ENCODE measurements around the gene CEP85. TPM values are rescaled to one million over a fixed set of nuclear protein-coding genes. Genes with fewer than 3 reads are reported as not detected.

Gene CEP85
- total RNA-seq, 2 experiments from 2014 or later, result 47.1 to 55.2 TPM

DNA sequence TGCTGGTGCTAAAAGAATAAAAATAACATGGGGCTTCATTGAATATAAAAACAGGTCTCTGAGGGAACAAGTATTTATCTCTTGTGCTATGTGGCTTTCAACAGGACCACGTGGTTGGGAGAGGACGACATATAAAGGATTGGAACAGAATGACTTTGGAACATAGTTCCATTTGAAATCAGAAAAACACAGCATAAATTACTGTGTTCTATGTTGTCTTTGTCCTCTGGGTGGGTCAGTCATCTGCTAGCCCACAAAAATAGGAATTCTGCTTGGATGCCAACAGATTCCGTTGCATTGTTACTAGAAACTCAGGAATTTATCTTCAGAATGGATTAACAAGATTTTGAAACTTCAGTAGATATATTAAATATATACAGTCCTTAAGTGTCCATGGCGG is 5.9 kb downstream of the CEP85 start:
- peaks cover 76% of the 10 kb centered on the region for H3K79me2 ChIP-seq (ENCODE audit: insufficient read depth, low read depth, low read length)
- CTCF ChIA-PET (ENCODE audit: unreplicated experiment), result no interaction called here

DNA sequence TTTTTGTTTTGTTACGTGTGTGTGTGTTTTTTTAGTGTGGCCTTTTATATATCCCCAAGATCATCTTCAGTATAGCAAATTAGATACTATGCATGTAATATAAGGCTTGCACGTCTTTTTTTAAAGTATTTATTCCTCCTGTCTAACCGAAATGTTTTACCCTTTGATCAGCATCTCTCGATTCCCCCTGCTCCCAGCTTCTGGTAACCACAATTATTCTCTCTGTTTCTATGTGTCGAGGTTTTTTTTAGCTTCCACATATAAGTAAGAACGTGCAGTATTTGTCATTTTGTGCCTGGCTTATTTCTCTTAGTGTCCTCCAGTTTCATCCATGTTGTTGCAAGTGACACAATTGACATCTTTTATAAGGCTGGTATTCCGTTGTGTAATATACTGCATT is 18.7 kb downstream of the CEP85 start:
- Histone ChIP-seq H3K4me1 (ENCODE audit: insufficient read depth, low read length, poor library complexity, severe bottlenecking) (peaks cover 9% of the 10 kb centered on the region), H3K79me2 (ENCODE audit: insufficient read depth, low read depth, low read length) (peaks cover 19% of the 10 kb centered on the region; the same call in 1 of the 2 replicates), H3K9me2 (ENCODE audit: insufficient read depth, low read length) (no peaks in the 10 kb centered on the region), H4K20me1 (ENCODE audit: insufficient read depth, low read length) (no peaks in the 10 kb centered on the region), H3K4me3 (ENCODE audit: low read depth, low read length, poor library complexity, severe bottlenecking) (no peak overlapping the region), H2AFZ (ENCODE audit: low read length) (no peak overlapping the region), H3K9me3 (ENCODE audit: low read length) (no peaks in the 10 kb centered on the region), H3K4me2 (ENCODE audit: low read length) (no peak overlapping the region), H3K27ac (ENCODE audit: low read depth, low read length, poor library complexity, severe bottlenecking) (no peak overlapping the region), H3K36me3 (ENCODE audit: insufficient read depth, low read length) (peaks cover 93% of the 10 kb centered on the region)
- CTCF ChIA-PET (ENCODE audit: unreplicated experiment), result no interaction called here
- no TSS peak for BruUV-seq (replicated peaks)
- no peak for TF ChIP-seq EZH2phosphoT487 (IDR thresholded peaks at IDR 0.05; ENCODE audit: borderline replicate concordance, low read depth, low read length)
- TF ChIP-seq, protein P1, sequence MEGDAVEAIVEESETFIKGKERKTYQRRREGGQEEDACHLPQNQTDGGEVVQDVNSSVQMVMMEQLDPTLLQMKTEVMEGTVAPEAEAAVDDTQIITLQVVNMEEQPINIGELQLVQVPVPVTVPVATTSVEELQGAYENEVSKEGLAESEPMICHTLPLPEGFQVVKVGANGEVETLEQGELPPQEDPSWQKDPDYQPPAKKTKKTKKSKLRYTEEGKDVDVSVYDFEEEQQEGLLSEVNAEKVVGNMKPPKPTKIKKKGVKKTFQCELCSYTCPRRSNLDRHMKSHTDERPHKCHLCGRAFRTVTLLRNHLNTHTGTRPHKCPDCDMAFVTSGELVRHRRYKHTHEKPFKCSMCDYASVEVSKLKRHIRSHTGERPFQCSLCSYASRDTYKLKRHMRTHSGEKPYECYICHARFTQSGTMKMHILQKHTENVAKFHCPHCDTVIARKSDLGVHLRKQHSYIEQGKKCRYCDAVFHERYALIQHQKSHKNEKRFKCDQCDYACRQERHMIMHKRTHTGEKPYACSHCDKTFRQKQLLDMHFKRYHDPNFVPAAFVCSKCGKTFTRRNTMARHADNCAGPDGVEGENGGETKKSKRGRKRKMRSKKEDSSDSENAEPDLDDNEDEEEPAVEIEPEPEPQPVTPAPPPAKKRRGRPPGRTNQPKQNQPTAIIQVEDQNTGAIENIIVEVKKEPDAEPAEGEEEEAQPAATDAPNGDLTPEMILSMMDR (conservative IDR thresholded peaks at IDR 0.05; ENCODE audit: low read length), result no peak
- no peak for DNase-seq (ENCODE audit: low spot score)
- POLR2A ChIA-PET, result interaction anchor here (0.6 kb wide), 1 partner anchor 476 kb away, joined by 3 read pairs; no protein-coding TSS in a partner anchor
- intact Hi-C loops (cut with micrococcal nuclease; ENCODE audit: unreplicated experiment), result no loop called here

More for the DNA sequence above, 5.9 kb downstream of the CEP85 start:
- Histone ChIP-seq H2AFZ (ENCODE audit: low read length) (no peak overlapping the region), H3K4me3 (ENCODE audit: low read depth, low read length, poor library complexity, severe bottlenecking) (no peak overlapping the region), H3K9me3 (ENCODE audit: low read length) (peaks cover 11% of the 10 kb centered on the region; the same call in 1 of the 2 replicates), H3K9me2 (ENCODE audit: insufficient read depth, low read length) (no peaks in the 10 kb centered on the region), H4K20me1 (ENCODE audit: insufficient read depth, low read length) (no peaks in the 10 kb centered on the region), H3K4me2 (ENCODE audit: low read length) (no peak overlapping the region), H3K4me1 (ENCODE audit: insufficient read depth, low read length, poor library complexity, severe bottlenecking) (peaks cover 30% of the 10 kb centered on the region), H3K27ac (ENCODE audit: low read depth, low read length, poor library complexity, severe bottlenecking) (no peak overlapping the region), H3K36me3 (ENCODE audit: insufficient read depth, low read length) (peaks cover 91% of the 10 kb centered on the region)
- TF ChIP-seq EZH2phosphoT487 (IDR thresholded peaks at IDR 0.05; ENCODE audit: borderline replicate concordance, low read depth, low read length), result no peak
- TF ChIP-seq, protein P1 (conservative IDR thresholded peaks at IDR 0.05; ENCODE audit: low read length), result no peak
- no TSS peak for BruUV-seq (replicated peaks)
- intact Hi-C loops (cut with micrococcal nuclease; ENCODE audit: unreplicated experiment), result no loop called here
- DNase-seq (ENCODE audit: low spot score), result no peak
- POLR2A ChIA-PET, result no interaction called here

DNA sequence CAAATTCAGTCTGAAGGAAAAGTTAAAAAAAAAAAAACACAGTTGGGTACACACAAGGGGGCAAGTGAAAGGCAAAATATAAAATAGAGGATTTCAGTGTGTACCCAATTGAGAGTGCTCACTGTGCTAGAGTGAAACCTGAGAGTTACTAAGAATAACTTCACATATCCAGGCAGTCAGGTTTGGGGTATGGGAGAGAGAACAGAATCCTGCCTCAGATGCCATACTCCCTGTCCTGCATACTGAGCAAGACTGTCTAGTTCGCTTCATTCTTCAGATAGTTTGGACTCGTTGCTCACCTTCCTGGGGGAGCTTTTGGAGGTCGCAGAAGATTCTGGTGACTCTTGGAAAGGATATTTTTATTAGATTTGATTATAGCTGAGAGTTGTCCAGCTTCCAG is 20.4 kb downstream of the CEP85 start:
- Histone ChIP-seq H3K27ac (ENCODE audit: low read depth, low read length, poor library complexity, severe bottlenecking) (no peak overlapping the region), H3K4me1 (ENCODE audit: insufficient read depth, low read length, poor library complexity, severe bottlenecking) (peaks cover 9% of the 10 kb centered on the region), H3K79me2 (ENCODE audit: insufficient read depth, low read depth, low read length) (peaks cover 19% of the 10 kb centered on the region; the same call in 1 of the 2 replicates), H3K9me2 (ENCODE audit: insufficient read depth, low read length) (no peaks in the 10 kb centered on the region), H2AFZ (ENCODE audit: low read length) (no peak overlapping the region), H3K36me3 (ENCODE audit: insufficient read depth, low read length) (peaks cover 95% of the 10 kb centered on the region), H3K4me3 (ENCODE audit: low read depth, low read length, poor library complexity, severe bottlenecking) (no peak overlapping the region), H4K20me1 (ENCODE audit: insufficient read depth, low read length) (no peaks in the 10 kb centered on the region), H3K9me3 (ENCODE audit: low read length) (no peaks in the 10 kb centered on the region), H3K4me2 (ENCODE audit: low read length) (no peak overlapping the region)
- ChIA-PET CTCF (ENCODE audit: unreplicated experiment) (interaction anchor here (0.7 kb wide), 1 partner anchor 21 kb away, joined by 3 read pairs; the partner anchor contains the start of gene CEP85), POLR2A (no interaction called here)
- BruUV-seq (replicated peaks), result no TSS peak
- intact Hi-C loops (cut with micrococcal nuclease; ENCODE audit: unreplicated experiment), result no loop called here
- DNase-seq (ENCODE audit: low spot score), result no peak
- no peak for TF ChIP-seq EZH2phosphoT487 (IDR thresholded peaks at IDR 0.05; ENCODE audit: borderline replicate concordance, low read depth, low read length)
- TF ChIP-seq, protein P1 (conservative IDR thresholded peaks at IDR 0.05; ENCODE audit: low read length), result no peak
